A549 (cell line): ENCODE measurements around the gene ARHGEF11.

Source experiments
- CBX8 ChIP-seq: fragments of 200-600 bp; sonication (generic); IDR thresholded peaks from 2 replicates; pipeline ENCODE4 v1.6.1; 2016
- CHD4 ChIP-seq: fragments of 200-600 bp; sonication (generic); IDR thresholded peaks from 2 replicates; pipeline ENCODE4 v1.6.1; 2016; ENCODE audit warnings: antibody characterized with exemption, mild to moderate bottlenecking, borderline replicate concordance
- ELK1 ChIP-seq: fragments of 150-350 bp; IDR thresholded peaks from 2 replicates; pipeline ENCODE4 v1.6.1; 2014; ENCODE audit warnings: low read depth, mild to moderate bottlenecking, low read length
- EP300 ChIP-seq, 2 experiments: fragments of >200 bp; sonication (Bioruptor Twin); formaldehyde crosslinking; IDR thresholded peaks; 2 replicates in 1 of 2; 3 replicates in 1 of 2; pipeline ENCODE4 v1.6.1; 2016 to 2017
- JUNB ChIP-seq: fragments of >200 bp; sonication (Bioruptor Twin); formaldehyde crosslinking; IDR thresholded peaks from 2 replicates; pipeline ENCODE4 v1.6.1; 2016
- POLR2A ChIP-seq: IDR thresholded peaks from 2 replicates; pipeline ENCODE4 v1.6.1; 2012; ENCODE audit warnings: mild to moderate bottlenecking, low read length
- TF ChIP-seq, protein P1 (sequence below): fragments of >200 bp; sonication (Bioruptor Twin); formaldehyde crosslinking; IDR thresholded peaks from 3 replicates; pipeline ENCODE4 v1.5.1; 2016
- TF ChIP-seq, protein P2 (sequence below): fragments of 200-600 bp; sonication (generic); IDR thresholded peaks from 2 replicates; pipeline ENCODE4 v1.6.1; 2016; ENCODE audit warnings: antibody characterized with exemption, mild to moderate bottlenecking, moderate library complexity

DNA sequence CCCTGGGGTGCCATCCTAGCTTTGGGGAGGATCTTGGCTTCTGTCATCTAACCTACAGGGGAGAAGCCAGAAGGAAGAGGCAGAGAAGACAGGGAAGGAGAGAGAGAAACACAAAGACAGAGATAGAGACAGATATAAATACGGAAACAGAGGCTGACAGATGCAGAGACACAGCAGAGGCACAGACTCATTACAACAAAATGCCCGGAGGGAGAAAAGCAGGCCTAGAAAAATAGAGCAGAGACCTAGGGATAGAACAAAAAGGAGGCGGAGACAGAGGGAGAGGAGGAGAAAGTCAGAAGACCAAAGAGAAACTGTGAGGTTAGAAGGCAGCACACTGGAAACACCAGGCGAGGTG, 150.1 kb downstream of the ARHGEF11 start:
- TF ChIP-seq, protein P1, sequence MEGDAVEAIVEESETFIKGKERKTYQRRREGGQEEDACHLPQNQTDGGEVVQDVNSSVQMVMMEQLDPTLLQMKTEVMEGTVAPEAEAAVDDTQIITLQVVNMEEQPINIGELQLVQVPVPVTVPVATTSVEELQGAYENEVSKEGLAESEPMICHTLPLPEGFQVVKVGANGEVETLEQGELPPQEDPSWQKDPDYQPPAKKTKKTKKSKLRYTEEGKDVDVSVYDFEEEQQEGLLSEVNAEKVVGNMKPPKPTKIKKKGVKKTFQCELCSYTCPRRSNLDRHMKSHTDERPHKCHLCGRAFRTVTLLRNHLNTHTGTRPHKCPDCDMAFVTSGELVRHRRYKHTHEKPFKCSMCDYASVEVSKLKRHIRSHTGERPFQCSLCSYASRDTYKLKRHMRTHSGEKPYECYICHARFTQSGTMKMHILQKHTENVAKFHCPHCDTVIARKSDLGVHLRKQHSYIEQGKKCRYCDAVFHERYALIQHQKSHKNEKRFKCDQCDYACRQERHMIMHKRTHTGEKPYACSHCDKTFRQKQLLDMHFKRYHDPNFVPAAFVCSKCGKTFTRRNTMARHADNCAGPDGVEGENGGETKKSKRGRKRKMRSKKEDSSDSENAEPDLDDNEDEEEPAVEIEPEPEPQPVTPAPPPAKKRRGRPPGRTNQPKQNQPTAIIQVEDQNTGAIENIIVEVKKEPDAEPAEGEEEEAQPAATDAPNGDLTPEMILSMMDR = no peak
- TF ChIP-seq, protein P2, sequence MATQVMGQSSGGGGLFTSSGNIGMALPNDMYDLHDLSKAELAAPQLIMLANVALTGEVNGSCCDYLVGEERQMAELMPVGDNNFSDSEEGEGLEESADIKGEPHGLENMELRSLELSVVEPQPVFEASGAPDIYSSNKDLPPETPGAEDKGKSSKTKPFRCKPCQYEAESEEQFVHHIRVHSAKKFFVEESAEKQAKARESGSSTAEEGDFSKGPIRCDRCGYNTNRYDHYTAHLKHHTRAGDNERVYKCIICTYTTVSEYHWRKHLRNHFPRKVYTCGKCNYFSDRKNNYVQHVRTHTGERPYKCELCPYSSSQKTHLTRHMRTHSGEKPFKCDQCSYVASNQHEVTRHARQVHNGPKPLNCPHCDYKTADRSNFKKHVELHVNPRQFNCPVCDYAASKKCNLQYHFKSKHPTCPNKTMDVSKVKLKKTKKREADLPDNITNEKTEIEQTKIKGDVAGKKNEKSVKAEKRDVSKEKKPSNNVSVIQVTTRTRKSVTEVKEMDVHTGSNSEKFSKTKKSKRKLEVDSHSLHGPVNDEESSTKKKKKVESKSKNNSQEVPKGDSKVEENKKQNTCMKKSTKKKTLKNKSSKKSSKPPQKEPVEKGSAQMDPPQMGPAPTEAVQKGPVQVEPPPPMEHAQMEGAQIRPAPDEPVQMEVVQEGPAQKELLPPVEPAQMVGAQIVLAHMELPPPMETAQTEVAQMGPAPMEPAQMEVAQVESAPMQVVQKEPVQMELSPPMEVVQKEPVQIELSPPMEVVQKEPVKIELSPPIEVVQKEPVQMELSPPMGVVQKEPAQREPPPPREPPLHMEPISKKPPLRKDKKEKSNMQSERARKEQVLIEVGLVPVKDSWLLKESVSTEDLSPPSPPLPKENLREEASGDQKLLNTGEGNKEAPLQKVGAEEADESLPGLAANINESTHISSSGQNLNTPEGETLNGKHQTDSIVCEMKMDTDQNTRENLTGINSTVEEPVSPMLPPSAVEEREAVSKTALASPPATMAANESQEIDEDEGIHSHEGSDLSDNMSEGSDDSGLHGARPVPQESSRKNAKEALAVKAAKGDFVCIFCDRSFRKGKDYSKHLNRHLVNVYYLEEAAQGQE = no peak
- TF ChIP-seq CHD4 (no peak), CBX8 (no peak), POLR2A (no peak), EP300 (IDR thresholded peaks at IDR 0.05) (no peak), JUNB (no peak), ELK1 (no peak)
